K562 (cell line): ENCODE measurements around the gene SHANK2. TPM values are rescaled to one million over a fixed set of nuclear protein-coding genes. Genes with fewer than 3 reads are reported as not detected.

Experiments
- ATAC-seq: fragments of 200-7000 bp; cut with Tn5 transposase; 3 replicates; pipeline ENCODE4 v1.9.1; 2020; ENCODE audit warnings: moderate library complexity
- BruUV-seq: library from RNA; stranded (reverse); fragments of 400-500 nt; replicated peaks from 2 replicates; lab custom pipeline; 2021; lab: Mats Ljungman, UMichigan
- CTCF ChIA-PET: fragments of 300-600 bp; formaldehyde crosslinking; extraction: SDS; loops from one replicate; lab custom pipeline; 2021; ENCODE audit warnings: low intra/inter-chr PET ratio; lab: Yijun Ruan, JAX
- POLR2A ChIA-PET: fragments of 300-600, 350-650 bp; sonication (Branson Sonifier 250); formaldehyde crosslinking; extraction: SDS; loops from one replicate; lab custom pipeline; 2021; ENCODE audit warnings: antibody characterized with exemption, inconsistent platforms; lab: Yijun Ruan, JAX
- DNase-seq, 4 experiments: peaks; one replicate each; pipeline versions ENCODE4 v3.0.0 to v3.0.0-alpha.2; 2011 to 2018; ENCODE audit warnings: low spot score in 3 of 4, mixed read lengths in 3 of 4; ENCODE audit errors: extremely low read depth in 1 of 4
- FAIRE-seq: peaks from 2 replicates; lab custom pipeline; 2011; peaks lifted over from hg19 to GRCh38; lab: Jason Lieb, UNC
- H2AFZ ChIP-seq: 2 replicates; pipeline ENCODE4 v1.6.0; 2011; ENCODE audit warnings: low read depth, low read length, control low read depth, inconsistent platforms
- H3K27ac ChIP-seq: fragments of 200-600 bp; 3 replicates; pipeline ENCODE4 v1.8.0; 2011; ENCODE audit warnings: low read depth, mild to moderate bottlenecking, control low read depth, inconsistent platforms, low read length, moderate library complexity, mixed read lengths; ENCODE audit errors: extremely low read depth
- H3K27me3 ChIP-seq, 2 experiments: fragments of 300-600 bp in 1 of 2; 2 replicates in 1 of 2; 3 replicates in 1 of 2; pipeline versions ENCODE4 v1.6.0 to v1.8.0; 2011; ENCODE audit warnings: inconsistent platforms in 2 of 2, low read length in 2 of 2, mild to moderate bottlenecking in 1 of 2, mixed read lengths in 1 of 2, moderate library complexity in 1 of 2; ENCODE audit not compliant: control insufficient read depth in 2 of 2, insufficient read depth in 2 of 2
- H3K36me3 ChIP-seq: fragments of 300-600 bp; 3 replicates; pipeline ENCODE4 v1.8.0; 2011; ENCODE audit warnings: mild to moderate bottlenecking, low read length, inconsistent platforms; ENCODE audit not compliant: control insufficient read depth, insufficient read depth
- H3K4me1 ChIP-seq, 2 experiments: fragments of 200-600 bp in 1 of 2; replicated peaks in 1 of 2; 2 replicates in 1 of 2; 3 replicates in 1 of 2; pipeline versions ENCODE4 v1.5.1 to v1.8.0; 2011; ENCODE audit warnings: inconsistent platforms in 2 of 2, low read length in 2 of 2, mild to moderate bottlenecking in 1 of 2, mixed read lengths in 1 of 2, moderate library complexity in 1 of 2; ENCODE audit not compliant: control insufficient read depth in 2 of 2, insufficient read depth in 2 of 2
- H3K4me2 ChIP-seq: 2 replicates; pipeline ENCODE4 v1.6.1; 2011; ENCODE audit warnings: low read length, control low read depth, inconsistent platforms, mixed read lengths; ENCODE audit not compliant: insufficient read depth
- H3K4me3 ChIP-seq: fragments of 200-600 bp; sonication (generic), shearing (Covaris generic); 2 replicates; pipeline ENCODE4 v1.5.1; 2016; ENCODE audit warnings: control low read depth, inconsistent platforms
- H3K79me2 ChIP-seq: fragments of 200-600 bp; 3 replicates; pipeline ENCODE4 v1.8.0; 2011; ENCODE audit warnings: low read length, inconsistent platforms; ENCODE audit not compliant: control insufficient read depth, insufficient read depth
- H3K9ac ChIP-seq, 2 experiments: 2 replicates each; pipeline versions ENCODE4 v1.6.0 to v1.6.1; 2011; ENCODE audit warnings: low read depth in 2 of 2, low read length in 2 of 2, control low read depth in 1 of 2, inconsistent platforms in 1 of 2, mild to moderate bottlenecking in 1 of 2, mixed read lengths in 1 of 2; ENCODE audit not compliant: insufficient read depth in 1 of 2
- H3K9me1 ChIP-seq: one replicate; pipeline ENCODE4 v1.6.0; 2011; ENCODE audit warnings: inconsistent platforms, mild to moderate bottlenecking, low read length, moderate library complexity; ENCODE audit not compliant: control insufficient read depth, insufficient read depth
- H3K9me3 ChIP-seq: replicated peaks from 2 replicates; pipeline ENCODE4 v1.5.1; 2011; ENCODE audit warnings: low read depth, low read length, inconsistent platforms; ENCODE audit not compliant: control insufficient read depth, insufficient read depth
- H4K20me1 ChIP-seq: replicated peaks from 2 replicates; pipeline ENCODE4 v1.6.1; 2011; ENCODE audit warnings: low read length, inconsistent platforms, mixed read lengths; ENCODE audit not compliant: control insufficient read depth, insufficient read depth
- C11orf30 ChIP-seq: fragments of 450-650 bp; IDR thresholded peaks from 2 replicates; pipeline ENCODE4 v1.6.1; 2016; ENCODE audit warnings: low read depth, mild to moderate bottlenecking
- ESRRB ChIP-seq: fragments of 250-450 bp; sonication (Bioruptor Pico); IDR thresholded peaks from 2 replicates; pipeline ENCODE4 v1.5.0; 2020; ENCODE audit warnings: mild to moderate bottlenecking, moderate library complexity, borderline replicate concordance
- ETS2 ChIP-seq: IDR thresholded peaks from 2 replicates; pipeline ENCODE4 v1.6.1; 2016; ENCODE audit warnings: borderline replicate concordance, missing genetic modification characterization, mild to moderate bottlenecking, moderate library complexity, missing compliant biosample characterization; ENCODE audit not compliant: poor library complexity, severe bottlenecking
- FOSL1 ChIP-seq: fragments of 200-800 bp; sonication (Bioruptor generic); conservative IDR thresholded peaks from 2 replicates; pipeline ENCODE4 v1.6.1; 2016; ENCODE audit warnings: missing genetic modification characterization, missing compliant biosample characterization
- FUS ChIP-seq: fragments of 200-400 bp; formaldehyde crosslinking; optimal IDR thresholded peaks from 2 replicates; pipeline ENCODE3; 2017; ENCODE audit warnings: low read depth, low read length
- HCFC1 ChIP-seq: IDR thresholded peaks from 2 replicates; pipeline ENCODE4 v1.6.1; 2012; ENCODE audit warnings: low read depth, low read length, improper control_type of control experiment
- HMG20B ChIP-seq: fragments of 250-450 bp; sonication (Bioruptor Pico); IDR thresholded peaks from 2 replicates; pipeline ENCODE4 v1.5.0; 2021; ENCODE audit warnings: mild to moderate bottlenecking
- JUNB ChIP-seq: fragments of 450-650 bp; formaldehyde crosslinking; conservative IDR thresholded peaks from 2 replicates; pipeline ENCODE4 v1.4.0; 2020; ENCODE audit warnings: mild to moderate bottlenecking
- NFIC ChIP-seq: fragments of 450-650 bp; IDR thresholded peaks from 2 replicates; pipeline ENCODE4 v1.6.1; 2017; ENCODE audit warnings: mild to moderate bottlenecking, inconsistent platforms
- PRMT5 ChIP-seq: sonication (generic); formaldehyde crosslinking; IDR thresholded peaks from 2 replicates; pipeline ENCODE4 v1.5.0; 2020; ENCODE audit warnings: missing genetic modification reagents
- RNF2 ChIP-seq: sonication (generic); IDR thresholded peaks from 2 replicates; pipeline ENCODE4 v1.6.1; 2016
- SMARCA4 ChIP-seq: fragments of 450-650 bp; IDR thresholded peaks from 2 replicates; pipeline ENCODE4 v1.6.1; 2016
- SP1 ChIP-seq: sonication (generic); formaldehyde crosslinking; IDR thresholded peaks from 2 replicates; pipeline ENCODE4 v1.8.1; 2022; ENCODE audit warnings: mild to moderate bottlenecking, missing genetic modification reagents
- ZNF41 ChIP-seq: fragments of 250-450 bp; sonication (Bioruptor Pico); conservative IDR thresholded peaks from 2 replicates; pipeline ENCODE4 v1.4.0; 2020; ENCODE audit warnings: mild to moderate bottlenecking
- WGBS: fragments of 100-300 bp; shearing (Covaris generic); methylation state at CpG from one replicate; pipeline ENCODE4 v1.1.6; 2016; ENCODE audit warnings: low coverage, mixed read lengths; ENCODE audit not compliant: insufficient coverage; ENCODE audit errors: missing lambda C conversion rate; 5-methylcytosine and 5-hydroxymethylcytosine counted together
- in situ Hi-C: fragments of 300-500 bp; cut with MboI; formaldehyde crosslinking; loops from 4 replicates; pipeline ENCODE4 v1.15.0; 2018; ENCODE audit warnings: inconsistent platforms, mixed read lengths
- intact Hi-C: fragments of 100-400 bp; cut with micrococcal nuclease; formaldehyde crosslinking; loops from 2 replicates; pipeline ENCODE4 v1.14.2; 2022
- polyA plus RNA-seq, 8 experiments: library from polyadenylated mRNA; depleted of rRNA in 4 of 8; stranded (reverse) in 5 of 8; unstranded in 3 of 8; fragments of >200 nt; fragmentation: Nextera tagmentation in 2 of 8; fragmentation: Illumina TruSeq in 1 of 8; extraction: Ambion mirVana in 2 of 8; extraction: Trizol in 1 of 8; gene quantifications; 2 replicates each; pipeline versions ENCODE4 v1.2.1 to v1.2.3, GENCODE V29; 2011 to 2014; ENCODE audit warnings: inconsistent platforms in 1 of 8, missing spikeins in 1 of 8
- total RNA-seq, 7 experiments: library from RNA; depleted of rRNA in 6 of 7; stranded (reverse); fragments of >200 nt in 6 of 7; fragmentation: Illumina TruSeq in 2 of 7; extraction: Trizol in 2 of 7; gene quantifications; 2 replicates each; pipeline versions ENCODE4 v1.2.1 to v1.2.3, GENCODE V29; 2011 to 2021; ENCODE audit warnings: low replicate concordance in 1 of 7
- TF ChIP-seq, protein P1 (sequence below): sonication (generic); formaldehyde crosslinking; IDR thresholded peaks from 2 replicates; pipeline ENCODE4 v1.8.0; 2022; ENCODE audit warnings: mild to moderate bottlenecking, missing genetic modification reagents, borderline replicate concordance
- TF ChIP-seq, protein P2 (sequence below): IDR thresholded peaks from 2 replicates; pipeline ENCODE4 v1.6.1; 2014; ENCODE audit warnings: antibody characterized with exemption

SHANK2 gene
- total and polyA plus RNA-seq, 9 of the 15 experiments (the other 6 are each of a cell fraction or from before 2014, with no cell fraction given): 0.04 to 0.07 TPM; not detected in 7

DNA sequence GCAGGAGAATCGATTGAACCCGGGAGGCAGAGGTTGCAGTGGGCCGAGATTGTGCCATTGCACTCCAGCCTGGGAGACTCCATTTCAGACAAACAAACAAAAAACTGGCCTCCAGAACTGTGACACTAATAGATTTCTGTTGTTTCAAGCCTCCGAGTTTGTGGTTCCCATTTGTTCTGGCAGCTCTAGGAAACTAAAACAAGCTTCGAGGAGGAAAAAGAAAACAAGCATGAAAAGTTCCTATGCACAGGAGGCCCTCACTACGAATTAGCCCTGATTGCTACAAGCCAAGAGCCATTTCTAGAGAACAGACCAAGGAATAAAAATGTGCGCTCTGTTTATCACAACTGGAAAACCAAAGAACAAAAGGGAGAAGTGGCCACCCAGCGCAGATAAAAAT, 47.8 kb upstream of the SHANK2 start:
- peaks cover 9 to 41% of the 10 kb centered on the region in 2 experiments; a peak in 4 of 5 replicates for H3K27me3 ChIP-seq
- H3K4me2 ChIP-seq: no peak overlapping the region
- H3K4me1 ChIP-seq: no peaks in the 10 kb centered on the region
- ATAC-seq: no peak
- intact Hi-C loops (no loop called here), in situ Hi-C loops (no loop called here)
- no peak overlapping the region for H2AFZ ChIP-seq
- BruUV-seq: no TSS peak
- H3K9me1 ChIP-seq: no peaks in the 10 kb centered on the region
- TF ChIP-seq ESRRB (CRISPR knock-in tag) (no peak), NFIC (no peak), JUNB (CRISPR knock-in tag) (no peak), SMARCA4 (no peak), FUS (no peak)
- no peaks in the 10 kb centered on the region for H3K79me2 ChIP-seq
- no peak overlapping the region for H3K9ac ChIP-seq
- no peak overlapping the region for H3K4me3 ChIP-seq
- H3K36me3 ChIP-seq: no peaks in the 10 kb centered on the region
- H3K27ac ChIP-seq: no peak overlapping the region
- POLR2A ChIA-PET: no interaction called here
- CTCF ChIA-PET: no interaction called here
- WGBS: 0% methylated on average over 8 of the region's 8 CpGs
- 0 out of 2 replicates have a peak, but pooled peaks cover 5% of the 10 kb centered on the region for H4K20me1 ChIP-seq
- FAIRE-seq: no peak
- no peak for DNase-seq
- H3K9me3 ChIP-seq: no peaks in the 10 kb centered on the region

DNA sequence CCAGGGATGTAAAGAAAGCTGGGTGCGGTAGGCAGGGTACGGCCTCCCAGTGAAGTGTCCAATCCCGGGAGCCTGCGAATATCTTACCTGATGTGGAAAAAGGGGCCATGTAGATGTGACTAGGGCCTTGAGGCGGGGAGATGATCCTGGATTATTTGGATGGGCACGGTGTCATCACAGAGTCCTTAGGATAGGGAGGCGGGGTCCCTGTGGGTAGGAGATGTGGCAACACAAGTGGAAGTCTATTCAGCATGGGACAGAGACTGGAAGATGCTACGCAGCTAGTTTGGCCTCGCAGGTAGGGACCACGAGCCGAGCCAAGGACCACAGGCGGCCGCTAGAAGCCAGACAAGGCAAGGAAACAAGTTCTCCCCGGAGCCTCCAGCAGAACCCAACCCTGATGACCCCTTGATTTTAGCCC, 46.4 kb upstream of the SHANK2 start:
- Histone ChIP-seq H3K9me3 (no peaks in the 10 kb centered on the region), H3K27ac (no peak overlapping the region), H3K9ac (no peak overlapping the region), H3K36me3 (no peaks in the 10 kb centered on the region), H3K4me1 (no peaks in the 10 kb centered on the region), H3K4me2 (no peak overlapping the region), H4K20me1 (0 out of 2 replicates have a peak, but pooled peaks cover 5% of the 10 kb centered on the region), H3K9me1 (no peaks in the 10 kb centered on the region), H3K79me2 (no peaks in the 10 kb centered on the region), H3K4me3 (no peak overlapping the region), H2AFZ (no peak overlapping the region), H3K27me3 (peaks cover 9 to 35% of the 10 kb centered on the region in 2 experiments; a peak in 4 of 5 replicates)
- no peak for TF ChIP-seq HMG20B (CRISPR knock-in tag)
- TF ChIP-seq PRMT5 (CRISPR knock-in tag): no peak
- TF ChIP-seq RNF2: no peak
- no peak for TF ChIP-seq SP1 (CRISPR knock-in tag)
- TF ChIP-seq ZNF41 (CRISPR knock-in tag): no peak
- no peak for TF ChIP-seq HCFC1
- TF ChIP-seq, protein P1, sequence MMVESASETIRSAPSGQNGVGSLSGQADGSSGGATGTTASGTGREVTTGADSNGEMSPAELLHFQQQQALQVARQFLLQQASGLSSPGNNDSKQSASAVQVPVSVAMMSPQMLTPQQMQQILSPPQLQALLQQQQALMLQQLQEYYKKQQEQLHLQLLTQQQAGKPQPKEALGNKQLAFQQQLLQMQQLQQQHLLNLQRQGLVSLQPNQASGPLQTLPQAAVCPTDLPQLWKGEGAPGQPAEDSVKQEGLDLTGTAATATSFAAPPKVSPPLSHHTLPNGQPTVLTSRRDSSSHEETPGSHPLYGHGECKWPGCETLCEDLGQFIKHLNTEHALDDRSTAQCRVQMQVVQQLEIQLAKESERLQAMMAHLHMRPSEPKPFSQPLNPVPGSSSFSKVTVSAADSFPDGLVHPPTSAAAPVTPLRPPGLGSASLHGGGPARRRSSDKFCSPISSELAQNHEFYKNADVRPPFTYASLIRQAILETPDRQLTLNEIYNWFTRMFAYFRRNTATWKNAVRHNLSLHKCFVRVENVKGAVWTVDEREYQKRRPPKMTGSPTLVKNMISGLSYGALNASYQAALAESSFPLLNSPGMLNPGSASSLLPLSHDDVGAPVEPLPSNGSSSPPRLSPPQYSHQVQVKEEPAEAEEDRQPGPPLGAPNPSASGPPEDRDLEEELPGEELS (CRISPR knock-in tag): no peak
- TF ChIP-seq FOSL1 (tag): no peak
- TF ChIP-seq, protein P2, sequence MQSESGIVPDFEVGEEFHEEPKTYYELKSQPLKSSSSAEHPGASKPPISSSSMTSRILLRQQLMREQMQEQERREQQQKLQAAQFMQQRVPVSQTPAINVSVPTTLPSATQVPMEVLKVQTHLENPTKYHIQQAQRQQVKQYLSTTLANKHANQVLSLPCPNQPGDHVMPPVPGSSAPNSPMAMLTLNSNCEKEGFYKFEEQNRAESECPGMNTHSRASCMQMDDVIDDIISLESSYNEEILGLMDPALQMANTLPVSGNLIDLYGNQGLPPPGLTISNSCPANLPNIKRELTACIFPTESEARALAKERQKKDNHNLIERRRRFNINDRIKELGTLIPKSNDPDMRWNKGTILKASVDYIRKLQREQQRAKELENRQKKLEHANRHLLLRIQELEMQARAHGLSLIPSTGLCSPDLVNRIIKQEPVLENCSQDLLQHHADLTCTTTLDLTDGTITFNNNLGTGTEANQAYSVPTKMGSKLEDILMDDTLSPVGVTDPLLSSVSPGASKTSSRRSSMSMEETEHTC: no peak
- no peak for TF ChIP-seq C11orf30
- TF ChIP-seq ETS2: no peak
- BruUV-seq: no TSS peak
- FAIRE-seq (no peak), DNase-seq (no peak), ATAC-seq (no peak)
- CTCF ChIA-PET: no interaction called here
- POLR2A ChIA-PET: no interaction called here
- WGBS: 0% methylated on average over 14 of the region's 14 CpGs
- intact Hi-C loops (no loop called here), in situ Hi-C loops (no loop called here)
